Skeletal muscle satellite cell (primary cell): ENCODE measurements around the gene CGRRF1.

ENCODE experiments used
- H3K27me3 ChIP-seq: 2 replicates; pipeline ENCODE4 v1.7.0; 2013; ENCODE audit warnings: low read length; ENCODE audit not compliant: control insufficient read depth, insufficient read depth
- H3K36me3 ChIP-seq: 2 replicates; pipeline ENCODE4 v1.7.0; 2013; ENCODE audit warnings: mild to moderate bottlenecking, control low read depth, low read length; ENCODE audit not compliant: insufficient read depth
- H3K4me1 ChIP-seq: 2 replicates; pipeline ENCODE4 v1.7.0; 2013; ENCODE audit warnings: low read length; ENCODE audit not compliant: control insufficient read depth, insufficient read depth
- H3K4me2 ChIP-seq: 2 replicates; pipeline ENCODE4 v1.7.0; 2013; ENCODE audit warnings: mild to moderate bottlenecking, low read length
- H3K4me3 ChIP-seq: 2 replicates; pipeline ENCODE4 v1.7.0; 2013; ENCODE audit warnings: low read length
- H3K9ac ChIP-seq: 2 replicates; pipeline ENCODE4 v1.7.0; 2013; ENCODE audit warnings: mild to moderate bottlenecking, low read depth, low read length, moderate library complexity
- H3K9me3 ChIP-seq: replicated peaks from 2 replicates; pipeline ENCODE4 v1.7.0; 2013; ENCODE audit warnings: mild to moderate bottlenecking, control low read depth, low read length

The CGRRF1 gene

GRCh38 chr14:54567639-54568561 is 58.2 kb downstream of the CGRRF1 start:
- peaks cover 14% of the 10 kb centered on the region for H3K36me3 ChIP-seq
- peak overlapping the region; percentile 96 for H3K4me2 ChIP-seq
- H3K27me3 ChIP-seq = no peaks in the 10 kb centered on the region
- H3K4me1 ChIP-seq = peaks cover 44% of the 10 kb centered on the region
- peak overlapping the region; percentile 80 for H3K4me3 ChIP-seq
- H3K9ac ChIP-seq = peak overlapping the region; percentile 95
- H3K9me3 ChIP-seq = no peaks in the 10 kb centered on the region

- peaks cover 41% of the 10 kb centered on the region for H3K4me1 ChIP-seq
- no peaks in the 10 kb centered on the region for H3K27me3 ChIP-seq
- H3K9ac ChIP-seq = peak overlapping the region; percentile 95
- H3K4me3 ChIP-seq = peak overlapping the region; percentile 80
- peaks cover 25% of the 10 kb centered on the region for H3K36me3 ChIP-seq
- H3K9me3 ChIP-seq = no peaks in the 10 kb centered on the region
- H3K4me2 ChIP-seq = peak overlapping the region; percentile 96
These were observed 59.3 kb downstream of the CGRRF1 start for GRCh38 chr14:54568821-54569595.

GRCh38 chr14:54570047-54570446 is 60.3 kb downstream of the CGRRF1 start:
- Histone ChIP-seq H3K36me3 (peaks cover 26% of the 10 kb centered on the region), H3K4me1 (peaks cover 31% of the 10 kb centered on the region), H3K9ac (peak overlapping the region; percentile 95), H3K4me2 (peak overlapping the region; percentile 96), H3K27me3 (no peaks in the 10 kb centered on the region), H3K9me3 (no peaks in the 10 kb centered on the region), H3K4me3 (peak overlapping the region; percentile 80)

GRCh38 chr14:54570631-54571415 is 61.1 kb downstream of the CGRRF1 start:
- peak overlapping the region; percentile 80 for H3K4me3 ChIP-seq
- no peaks in the 10 kb centered on the region for H3K27me3 ChIP-seq
- no peaks in the 10 kb centered on the region for H3K9me3 ChIP-seq
- peak overlapping the region; percentile 96 for H3K4me2 ChIP-seq
- H3K36me3 ChIP-seq = peaks cover 26% of the 10 kb centered on the region
- peaks cover 27% of the 10 kb centered on the region for H3K4me1 ChIP-seq
- peak overlapping the region; percentile 95 for H3K9ac ChIP-seq

GRCh38 chr14:54572316-54572715 is 62.6 kb downstream of the CGRRF1 start:
- Histone ChIP-seq H3K36me3 (peaks cover 33% of the 10 kb centered on the region), H3K9me3 (no peaks in the 10 kb centered on the region), H3K27me3 (no peaks in the 10 kb centered on the region), H3K4me1 (peaks cover 32% of the 10 kb centered on the region), H3K4me2 (no peak overlapping the region), H3K4me3 (no peak overlapping the region), H3K9ac (no peak overlapping the region)

GRCh38 chr14:54574528-54574927 is 64.8 kb downstream of the CGRRF1 start:
- H3K9me3 ChIP-seq = no peaks in the 10 kb centered on the region

GRCh38 chr14:54577494-54577893 is 67.8 kb downstream of the CGRRF1 start:
- Histone ChIP-seq H3K27me3 (no peaks in the 10 kb centered on the region), H3K4me1 (peaks cover 16% of the 10 kb centered on the region), H3K9ac (no peak overlapping the region), H3K4me3 (no peak overlapping the region), H3K4me2 (no peak overlapping the region), H3K36me3 (peaks cover 26% of the 10 kb centered on the region), H3K9me3 (no peaks in the 10 kb centered on the region)

More at GRCh38 chr14:54574528-54574927, 64.8 kb downstream of the CGRRF1 start:
- H3K27me3 ChIP-seq = no peaks in the 10 kb centered on the region
- H3K9ac ChIP-seq = no peak overlapping the region
- H3K4me3 ChIP-seq = no peak overlapping the region
- H3K36me3 ChIP-seq = peaks cover 33% of the 10 kb centered on the region
- peaks cover 34% of the 10 kb centered on the region for H3K4me1 ChIP-seq
- no peak overlapping the region for H3K4me2 ChIP-seq

GRCh38 chr14:54577977-54578376 is 68.3 kb downstream of the CGRRF1 start:
- Histone ChIP-seq H3K4me2 (no peak overlapping the region), H3K9me3 (no peaks in the 10 kb centered on the region)

GRCh38 chr14:54579621-54580020 is 69.9 kb downstream of the CGRRF1 start:
- H3K9ac ChIP-seq = no peak overlapping the region
- no peak overlapping the region for H3K4me2 ChIP-seq
- H3K36me3 ChIP-seq = peaks cover 17% of the 10 kb centered on the region
- no peak overlapping the region for H3K4me3 ChIP-seq
- H3K27me3 ChIP-seq = no peaks in the 10 kb centered on the region
- H3K4me1 ChIP-seq = peaks cover 16% of the 10 kb centered on the region
- no peaks in the 10 kb centered on the region for H3K9me3 ChIP-seq

More at GRCh38 chr14:54577977-54578376, 68.3 kb downstream of the CGRRF1 start:
- Histone ChIP-seq H3K9ac (no peak overlapping the region), H3K27me3 (no peaks in the 10 kb centered on the region), H3K4me1 (peaks cover 16% of the 10 kb centered on the region), H3K4me3 (no peak overlapping the region), H3K36me3 (peaks cover 21% of the 10 kb centered on the region)

GRCh38 chr14:54580933-54581332 is 71.2 kb downstream of the CGRRF1 start:
- no peak overlapping the region for H3K4me2 ChIP-seq
- peaks cover 17% of the 10 kb centered on the region for H3K36me3 ChIP-seq
- no peak overlapping the region for H3K4me3 ChIP-seq
- H3K27me3 ChIP-seq = no peaks in the 10 kb centered on the region
- H3K4me1 ChIP-seq = peaks cover 16% of the 10 kb centered on the region
- H3K9ac ChIP-seq = no peak overlapping the region
- H3K9me3 ChIP-seq = no peaks in the 10 kb centered on the region

- H3K9me3 ChIP-seq = no peaks in the 10 kb centered on the region
- peaks cover 10% of the 10 kb centered on the region for H3K4me1 ChIP-seq
- no peak overlapping the region for H3K4me3 ChIP-seq
- H3K36me3 ChIP-seq = peaks cover 10% of the 10 kb centered on the region
- H3K4me2 ChIP-seq = no peak overlapping the region
- H3K27me3 ChIP-seq = no peaks in the 10 kb centered on the region
- no peak overlapping the region for H3K9ac ChIP-seq
These were observed 72.6 kb downstream of the CGRRF1 start for GRCh38 chr14:54582334-54582733.
